CD4-positive, alpha-beta T cell treated with Interleukin-4 for 4 hours (primary cell): ENCODE results near the gene TCL1A.
"Not testable (repeated sequence)": the region's sequence is repeated elsewhere in the genome, so short reads cannot be mapped to it uniquely, and the experiment has no call there.

Experiments
- DNase-seq: peaks from one replicate; pipeline ENCODE4 v3.0.0-alpha.2; 2020

The TCL1A gene, protein sequence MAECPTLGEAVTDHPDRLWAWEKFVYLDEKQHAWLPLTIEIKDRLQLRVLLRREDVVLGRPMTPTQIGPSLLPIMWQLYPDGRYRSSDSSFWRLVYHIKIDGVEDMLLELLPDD

DNA sequence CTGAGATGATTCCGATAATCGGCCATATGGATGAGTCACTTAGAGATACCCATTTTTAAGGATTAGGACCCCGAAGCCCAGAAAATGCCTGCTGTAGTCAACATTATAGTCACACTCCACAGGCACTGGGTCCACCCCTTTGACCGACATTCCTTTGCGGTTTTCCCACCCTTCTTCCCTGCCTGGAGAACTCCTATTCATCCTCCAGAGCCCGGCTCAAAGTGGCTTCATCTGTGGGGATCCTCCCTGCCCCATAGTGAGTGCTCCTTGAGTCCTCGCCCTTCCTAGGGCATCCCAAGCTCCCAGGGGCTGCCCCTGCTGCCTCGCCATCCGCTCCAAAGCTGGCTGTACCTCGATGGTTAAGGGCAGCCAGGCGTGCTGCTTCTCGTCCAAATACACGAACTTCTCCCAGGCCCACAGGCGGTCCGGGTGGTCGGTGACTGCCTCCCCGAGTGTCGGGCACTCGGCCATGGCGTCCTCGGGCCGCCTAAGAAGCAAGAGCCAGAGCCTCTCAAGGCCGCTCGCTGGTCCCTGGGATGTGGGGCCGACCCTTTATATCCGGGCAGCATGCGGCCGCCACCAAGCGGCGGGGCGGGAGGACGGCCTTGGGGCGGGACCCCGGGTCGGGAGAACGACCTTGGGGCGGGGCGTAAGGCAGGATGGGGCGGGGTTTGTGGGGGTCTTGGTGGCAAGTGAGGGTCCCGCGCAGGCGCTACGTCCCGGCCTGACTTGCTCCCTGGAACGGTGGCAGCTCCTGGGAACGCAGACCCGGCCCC is at the start of gene TCL1A:
TCL1A (minus strand) TSS at position 530 of the 776 bp plus-strand sequence; CDS start at position 471, 59 bp downstream.
- no peak for DNase-seq

DNA sequence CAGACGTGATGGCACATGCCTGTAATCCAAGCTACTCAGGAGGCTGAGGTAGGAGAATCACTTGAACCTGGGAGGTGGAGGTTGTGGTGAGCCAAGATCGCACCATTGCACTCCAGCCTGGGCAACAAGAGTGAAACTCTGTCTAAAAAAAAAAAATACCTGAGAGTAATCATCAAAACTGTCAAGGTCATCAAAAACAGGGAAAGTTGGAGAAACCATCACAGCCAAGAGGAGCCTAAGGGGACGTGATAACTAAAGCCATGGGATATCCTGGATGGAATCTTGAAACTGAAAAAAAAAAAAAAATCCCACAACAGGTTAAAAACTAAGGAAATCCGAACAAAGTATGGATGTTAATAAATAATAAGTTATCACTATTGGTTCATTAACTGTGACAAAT is 49.1 kb upstream of the TCL1A start:
- not testable (repeated sequence) for DNase-seq

DNA sequence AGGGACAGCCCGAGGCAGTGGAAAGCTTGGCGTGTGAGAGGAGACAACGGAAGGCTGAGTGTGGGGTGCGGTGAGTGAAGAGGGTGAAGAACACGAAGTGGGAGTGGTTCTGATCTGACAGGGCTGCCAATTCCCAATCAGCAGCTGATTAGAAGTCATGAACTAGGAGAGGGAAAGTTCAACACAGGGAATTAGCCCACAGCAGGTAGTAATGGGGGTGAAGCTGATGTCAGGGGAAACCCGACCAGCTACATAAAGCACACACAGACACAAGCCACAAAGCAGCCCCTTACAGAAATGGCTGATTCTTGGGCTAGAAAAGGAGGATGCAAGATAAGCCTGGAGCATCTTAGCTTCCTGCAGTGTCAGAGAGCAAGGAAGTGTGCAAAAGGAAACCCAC is 47.5 kb upstream of the TCL1A start:
- DNase-seq: no peak

DNA sequence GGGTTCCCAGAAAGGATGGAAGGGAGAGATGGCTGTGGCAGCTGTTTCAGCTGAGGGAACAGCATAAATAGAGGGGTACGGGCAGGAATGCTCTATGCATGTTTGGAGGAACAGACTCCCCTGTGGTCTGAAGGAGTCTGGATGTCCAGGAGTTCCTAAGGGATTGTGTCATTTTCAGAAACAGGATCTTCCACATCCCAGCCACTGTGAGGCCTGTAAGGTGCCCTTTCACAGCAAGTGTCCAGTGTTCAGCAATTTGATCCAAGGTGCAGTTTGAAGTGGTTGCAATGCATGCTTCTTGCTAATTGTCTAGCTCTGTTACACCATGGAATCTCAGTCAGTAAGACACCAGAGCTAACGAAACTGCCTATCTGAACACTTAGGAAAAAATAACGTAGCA is 46.7 kb upstream of the TCL1A start:
- no peak for DNase-seq

DNA sequence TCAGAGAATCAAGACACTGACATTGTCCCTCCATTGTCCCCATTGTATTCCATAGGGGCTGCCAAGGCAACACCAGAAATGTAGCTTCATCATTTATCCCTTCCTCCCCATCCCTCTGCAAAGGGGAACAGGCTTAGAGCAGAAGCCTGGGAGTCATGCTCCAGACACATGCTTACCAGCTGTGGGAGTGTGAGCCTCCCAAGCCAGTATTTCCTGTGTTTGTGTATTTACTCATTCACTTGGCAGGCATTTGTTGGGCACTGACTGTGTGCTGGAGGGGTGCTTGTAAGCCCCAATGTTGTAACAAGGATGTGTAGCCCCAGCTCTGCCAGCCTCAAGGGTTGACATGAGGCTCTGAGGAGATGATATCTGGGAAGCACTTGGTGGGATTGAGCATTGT is 46.0 kb upstream of the TCL1A start:
- DNase-seq: no peak

DNA sequence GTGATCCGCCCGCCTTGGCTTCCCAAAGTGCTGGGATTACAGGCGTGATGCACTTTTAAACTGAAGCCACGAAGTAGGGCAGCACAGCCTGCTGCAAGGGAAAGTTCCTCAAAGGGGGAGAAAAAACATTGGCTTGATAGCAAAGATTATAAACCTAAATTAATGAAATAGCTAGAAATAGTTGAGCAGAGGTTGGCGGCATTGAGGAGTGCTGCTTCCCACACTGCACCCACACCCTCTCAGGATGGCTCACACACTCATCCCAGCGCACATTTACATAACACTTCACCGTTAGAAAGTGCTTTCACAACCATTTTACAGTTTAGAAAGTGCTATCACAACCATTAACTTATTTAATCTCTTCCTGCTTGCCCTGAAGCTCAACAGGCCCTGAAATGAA is 44.4 kb upstream of the TCL1A start:
- DNase-seq: no peak

DNA sequence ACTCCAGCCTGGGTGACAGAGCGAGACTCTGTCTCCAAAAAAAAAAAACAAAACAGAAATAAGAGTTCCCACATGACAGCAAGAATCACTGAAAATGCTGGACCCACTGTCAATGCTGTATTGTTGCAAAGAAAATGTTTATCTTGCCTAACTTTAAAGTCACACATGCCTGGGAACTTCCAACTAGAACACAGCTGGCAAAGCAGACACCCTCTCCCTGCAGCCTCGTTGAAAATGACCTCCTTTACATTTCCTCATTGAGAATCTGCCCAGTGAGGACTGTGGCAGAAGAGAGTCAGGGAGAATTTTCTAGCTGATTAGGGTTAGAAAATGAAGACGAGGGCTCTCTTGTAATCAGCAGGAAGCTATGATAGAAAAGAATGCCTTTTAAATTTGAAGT is 42.8 kb upstream of the TCL1A start:
- DNase-seq: no peak

DNA sequence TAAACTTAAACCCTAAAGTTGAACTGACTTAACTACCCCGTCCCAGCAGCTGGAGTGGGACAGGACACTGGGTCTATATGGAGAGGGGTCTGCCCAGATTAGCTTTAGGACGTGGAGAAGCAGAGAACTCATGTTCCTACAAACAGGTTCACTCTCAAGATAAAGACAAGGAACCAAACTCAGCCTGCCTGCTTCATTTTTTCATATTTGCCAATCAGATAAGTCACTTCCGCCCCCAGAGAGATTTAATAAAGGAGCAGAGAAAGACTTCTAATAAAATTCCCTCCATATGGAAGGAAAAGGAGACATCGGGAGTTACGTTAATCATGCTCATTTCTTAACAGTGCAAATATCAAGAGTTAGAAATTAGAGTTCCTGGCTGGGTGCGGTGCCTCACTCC is 42.2 kb upstream of the TCL1A start:
- no peak for DNase-seq

DNA sequence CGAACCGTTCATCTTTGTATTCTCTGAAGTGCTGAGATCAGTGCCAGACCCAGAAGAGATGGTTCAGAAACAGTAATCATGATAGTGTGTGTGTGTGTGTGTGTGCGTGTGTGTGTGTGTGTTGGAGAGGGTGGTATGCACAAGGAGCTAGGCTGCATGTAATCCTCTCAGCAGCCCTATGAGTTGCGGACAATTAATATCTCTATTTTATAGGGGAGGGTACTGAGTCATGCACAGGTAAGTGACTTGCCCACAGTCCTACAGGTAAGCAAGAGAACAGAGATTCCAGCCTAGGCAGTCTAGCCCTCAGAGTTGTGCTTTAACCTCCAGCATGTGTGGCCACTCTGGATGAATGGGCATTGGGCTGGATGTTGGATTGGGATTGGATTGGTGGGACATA is 27.9 kb upstream of the TCL1A start:
- no peak for DNase-seq

DNA sequence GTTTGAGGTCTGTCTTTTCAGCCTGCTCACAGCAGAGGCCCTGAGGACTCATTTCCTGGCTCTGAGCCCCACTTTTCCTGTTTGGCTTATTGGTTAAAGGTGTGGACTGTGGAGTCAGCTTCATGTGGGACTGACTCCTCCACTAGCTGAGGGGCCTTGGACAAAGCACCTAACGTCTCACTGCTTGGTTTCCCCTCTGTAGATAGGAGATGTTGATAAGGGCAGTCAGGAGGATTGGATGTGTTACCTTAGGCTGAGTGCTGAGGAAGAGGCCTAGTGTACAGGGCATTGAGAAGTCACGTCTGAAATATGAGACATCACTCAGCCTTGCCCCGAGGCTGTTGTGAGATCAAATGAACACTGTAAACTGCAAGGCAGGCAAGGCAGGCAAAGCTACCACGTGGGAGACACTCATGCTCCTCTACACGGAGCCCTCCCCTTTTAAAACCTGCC is 27.1 kb upstream of the TCL1A start:
- no peak for DNase-seq

DNA sequence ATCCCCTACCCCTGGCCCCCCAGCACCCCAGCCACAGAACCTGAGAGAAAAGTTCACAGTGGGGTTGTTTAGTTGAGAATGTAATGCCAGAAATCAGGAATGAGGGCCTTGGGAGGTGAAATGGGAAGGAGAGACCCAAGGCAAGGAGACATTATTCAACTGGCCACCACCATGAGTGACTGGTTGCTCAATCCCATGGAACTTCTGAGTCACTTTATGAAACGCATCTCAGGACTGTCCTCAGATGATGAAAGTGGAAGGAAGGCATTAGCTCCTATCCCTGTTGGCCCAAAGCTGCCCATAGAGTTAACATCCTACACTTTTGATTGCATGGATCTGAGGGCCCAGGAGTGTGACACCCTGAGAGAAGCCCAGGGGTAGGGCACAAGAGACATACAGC is 25.4 kb upstream of the TCL1A start:
- no peak for DNase-seq

DNA sequence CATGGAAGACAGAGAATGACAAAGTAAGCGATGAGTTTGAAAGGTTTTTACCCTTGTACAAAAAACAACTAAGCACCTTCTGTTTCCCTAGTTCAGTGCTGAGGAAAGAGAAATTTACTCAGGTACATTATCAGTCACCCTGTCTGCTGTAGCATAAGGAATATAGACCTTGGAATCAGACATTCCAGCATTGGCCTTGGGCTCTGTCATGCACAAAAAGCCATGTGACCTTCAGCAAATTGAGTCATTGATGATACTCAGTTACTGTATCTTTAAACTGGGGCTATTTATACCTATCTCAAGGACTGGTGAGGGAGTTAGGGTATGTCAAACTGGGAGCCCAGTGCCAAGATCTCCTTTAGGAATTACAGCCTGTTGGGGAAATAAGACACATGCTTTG is 19.3 kb upstream of the TCL1A start:
- DNase-seq: no peak

DNA sequence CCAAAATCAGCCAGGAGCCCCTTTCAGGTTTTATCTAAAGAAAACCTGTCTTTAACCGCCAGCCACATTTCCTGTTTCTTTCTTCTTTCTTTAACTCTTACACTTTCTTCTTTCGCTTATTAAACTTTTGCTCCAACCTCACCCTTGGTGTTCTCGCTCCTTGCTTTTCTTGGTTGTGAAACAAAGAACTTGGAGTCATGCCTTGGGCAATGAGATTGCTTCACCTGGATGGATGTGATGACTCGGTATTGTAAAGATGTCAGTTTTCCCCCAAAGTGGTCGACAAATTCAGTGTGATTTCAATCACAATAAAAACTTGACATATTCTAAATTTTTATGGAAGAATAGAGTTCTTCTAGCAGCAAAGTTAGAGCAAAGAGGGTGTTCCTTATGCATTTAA is 16.2 kb upstream of the TCL1A start:
- DNase-seq: no peak

DNA sequence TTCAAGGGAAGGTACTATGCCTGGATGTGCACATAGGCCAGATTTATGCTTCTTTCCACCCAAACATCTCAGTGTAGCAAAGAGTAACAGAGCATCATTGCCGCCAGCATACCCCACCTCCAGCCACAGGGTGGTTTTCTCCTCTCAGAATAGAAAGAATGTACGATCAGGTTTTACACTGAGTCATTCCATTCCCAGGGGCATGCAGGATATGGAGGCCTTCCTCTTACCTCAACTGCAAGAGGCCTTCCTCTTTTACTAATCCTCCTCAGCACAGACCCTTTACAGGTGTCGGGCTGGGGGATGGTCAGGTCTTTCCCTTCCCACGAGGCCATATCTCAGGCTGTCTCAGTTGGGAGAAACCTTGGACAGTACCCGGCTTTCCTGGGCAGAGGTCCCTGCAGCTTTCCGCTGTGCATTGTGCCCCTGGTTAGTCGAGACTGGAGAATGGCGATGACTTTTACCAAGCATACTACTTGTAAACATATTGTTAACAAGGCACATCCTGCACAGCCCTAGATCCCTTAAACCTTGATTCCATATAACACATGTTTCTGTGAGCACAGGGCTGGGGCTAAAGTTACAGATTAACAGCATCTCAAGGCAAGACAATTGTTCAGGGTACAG is 15.6 kb upstream of the TCL1A start:
- not testable (repeated sequence) for DNase-seq

DNA sequence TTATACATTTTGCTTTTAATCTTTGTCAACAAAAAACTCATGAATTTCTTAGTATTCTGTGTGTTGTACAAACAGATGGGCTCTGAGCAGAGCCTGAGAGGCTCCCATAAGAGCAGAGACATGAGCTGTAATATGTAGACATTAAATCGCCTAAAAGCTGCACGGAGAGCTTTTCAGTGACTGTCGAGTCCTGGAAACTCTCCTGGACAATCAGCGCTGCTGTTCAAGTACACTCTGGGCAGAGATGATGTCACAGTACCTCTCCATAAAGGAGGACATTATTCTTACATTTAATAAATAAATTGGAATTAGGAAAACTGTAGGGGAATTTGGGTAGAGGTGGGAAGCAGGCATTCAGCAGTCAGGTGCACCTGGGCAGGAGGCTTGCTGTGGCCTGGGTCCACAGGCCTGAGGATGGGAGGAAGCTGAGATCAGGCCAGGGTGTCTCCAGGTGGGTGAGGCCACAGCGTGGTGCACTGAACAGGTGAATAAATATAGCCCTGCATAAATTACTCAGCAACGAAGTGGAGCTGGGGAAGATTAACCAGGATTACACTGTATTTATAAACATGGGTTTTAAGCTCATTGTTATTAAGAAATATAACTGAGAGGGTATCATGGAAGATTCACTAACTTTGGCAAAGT is 13.3 kb upstream of the TCL1A start:
- no peak for DNase-seq

DNA sequence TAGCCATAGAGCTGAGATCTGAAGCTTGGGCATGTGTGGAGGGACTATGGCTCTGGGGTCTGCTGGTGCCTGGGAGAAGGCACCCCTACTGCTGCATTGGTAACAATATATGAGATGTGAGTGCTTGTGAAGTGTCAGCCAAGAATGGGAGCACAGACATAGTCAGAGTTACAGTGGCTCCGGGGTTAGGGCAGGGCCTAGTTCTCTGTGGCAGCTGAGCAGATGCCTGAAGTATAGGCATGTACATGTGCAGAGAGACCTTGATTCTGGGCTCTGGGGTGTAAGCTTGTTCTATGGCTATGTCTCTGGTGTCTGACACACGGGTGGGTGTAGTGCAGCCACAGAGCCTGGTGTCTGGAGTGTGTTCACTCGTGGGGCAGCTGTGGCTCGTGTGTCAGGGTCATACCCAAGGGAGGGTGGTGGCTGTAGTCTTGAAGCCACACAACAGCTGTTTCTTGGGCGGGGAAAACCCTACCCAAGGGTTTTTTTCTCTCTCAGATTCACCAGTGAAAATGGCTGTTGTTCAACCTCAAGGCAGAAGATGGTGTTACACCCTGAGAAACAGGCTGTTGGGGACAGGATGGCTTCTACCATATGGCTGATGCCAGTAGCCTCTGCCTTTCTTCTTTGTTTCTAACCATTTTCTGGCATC is 11.9 kb upstream of the TCL1A start:
- DNase-seq: no peak

DNA sequence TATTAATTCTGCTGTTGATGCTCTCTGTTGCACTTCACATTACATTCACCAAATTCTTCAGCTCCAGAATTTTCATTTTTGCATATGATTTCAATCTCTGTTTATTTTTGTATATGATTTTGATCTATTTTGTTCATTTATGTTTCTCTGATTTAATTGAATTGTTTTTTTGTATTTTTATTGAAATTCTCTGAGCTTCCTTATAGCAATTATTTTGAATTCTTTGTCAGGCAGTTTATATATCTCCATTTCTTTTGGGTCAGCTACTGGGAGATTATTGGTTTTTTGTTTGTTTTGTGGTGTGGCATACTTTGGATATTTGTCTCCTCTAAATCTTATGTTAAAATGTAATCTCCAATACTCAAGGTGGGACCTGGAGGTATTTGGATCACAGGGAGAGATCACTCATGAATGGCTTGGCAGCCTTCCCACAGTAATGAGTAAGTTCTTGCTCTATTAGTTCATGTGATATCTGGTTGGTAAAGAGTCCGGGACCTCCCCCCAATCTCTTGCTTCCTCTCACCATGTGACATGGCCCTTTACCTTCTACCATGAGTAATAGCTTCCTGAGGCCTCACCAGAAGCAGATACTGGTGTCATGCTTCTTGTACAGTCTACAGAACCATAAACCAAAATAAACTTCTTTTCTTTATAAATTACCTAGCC is 8.7 kb upstream of the TCL1A start:
- DNase-seq: no peak

DNA sequence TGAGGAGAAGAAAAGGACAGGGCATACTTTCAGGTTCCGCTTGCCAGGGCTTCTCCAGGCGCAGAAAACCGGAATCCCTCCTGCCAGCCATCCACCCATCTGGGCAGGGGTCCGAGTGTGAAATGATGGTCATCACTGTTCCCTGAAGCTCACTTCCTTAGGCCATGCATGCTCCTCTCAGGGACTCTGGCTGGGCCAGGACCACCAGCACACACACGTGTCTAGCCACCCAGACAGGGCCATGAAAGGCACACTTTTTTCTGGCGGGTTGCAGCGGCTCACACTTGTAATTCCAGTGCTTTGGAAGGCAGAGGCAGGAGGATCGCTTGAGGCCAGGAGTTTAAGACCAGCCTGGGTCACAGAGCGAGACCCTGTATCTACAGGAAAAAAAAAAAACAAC is 1.5 kb downstream of the TCL1A start:
- no peak for DNase-seq

DNA sequence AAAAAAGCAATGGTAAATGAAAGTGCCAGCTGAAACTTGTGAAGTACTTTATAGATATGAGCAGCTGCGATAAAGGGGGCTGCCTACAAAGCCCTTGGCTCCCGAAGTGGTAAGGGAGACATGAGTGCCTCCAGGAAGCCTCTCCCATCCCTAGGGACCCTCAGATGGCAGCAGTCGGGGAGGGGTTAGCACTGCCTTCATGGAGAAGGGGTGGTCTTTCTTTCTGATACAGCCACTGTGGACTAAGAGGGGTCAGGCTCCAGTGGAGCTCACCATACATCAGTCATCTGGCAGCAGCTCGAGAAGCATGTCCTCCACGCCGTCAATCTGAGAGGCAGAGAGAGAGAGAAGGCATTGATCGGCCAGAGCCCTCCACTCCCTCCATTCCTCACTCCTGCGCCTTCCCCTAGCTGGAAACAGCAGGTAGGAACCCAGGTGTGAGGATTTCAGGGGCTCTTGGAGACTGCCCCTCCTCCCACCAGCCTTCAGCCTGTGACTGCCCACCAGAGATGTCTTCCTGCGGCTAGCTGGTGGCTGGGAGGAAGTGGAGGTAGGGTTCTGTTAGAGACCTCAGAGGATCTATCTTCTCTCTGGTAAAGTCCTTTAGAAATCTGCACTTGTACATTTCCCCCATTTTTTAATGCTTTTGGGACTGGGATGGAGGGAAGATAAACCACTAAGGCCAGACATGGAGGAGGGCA is 2.3 kb downstream of the TCL1A start:
- no peak for DNase-seq

DNA sequence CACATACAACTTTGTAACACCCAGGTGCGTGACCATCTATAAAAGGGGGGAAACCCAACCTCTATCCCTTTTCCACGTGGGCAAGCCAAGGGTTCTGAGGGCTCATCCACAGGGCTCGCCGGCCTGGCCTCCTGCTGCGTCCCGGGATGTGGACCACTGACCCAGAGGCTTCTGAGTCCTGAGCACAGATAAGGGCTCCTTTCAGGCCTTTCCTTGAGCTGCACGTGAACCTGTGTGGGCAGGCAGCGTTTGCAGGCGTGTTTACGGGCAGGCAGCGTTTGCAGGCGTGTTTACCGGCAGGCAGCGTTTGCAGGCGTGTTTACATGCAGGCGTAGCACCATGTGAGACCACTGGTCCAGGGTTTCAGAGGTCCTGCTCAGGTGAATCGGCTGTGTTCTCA is 3.8 kb downstream of the TCL1A start:
- DNase-seq: no peak

DNA sequence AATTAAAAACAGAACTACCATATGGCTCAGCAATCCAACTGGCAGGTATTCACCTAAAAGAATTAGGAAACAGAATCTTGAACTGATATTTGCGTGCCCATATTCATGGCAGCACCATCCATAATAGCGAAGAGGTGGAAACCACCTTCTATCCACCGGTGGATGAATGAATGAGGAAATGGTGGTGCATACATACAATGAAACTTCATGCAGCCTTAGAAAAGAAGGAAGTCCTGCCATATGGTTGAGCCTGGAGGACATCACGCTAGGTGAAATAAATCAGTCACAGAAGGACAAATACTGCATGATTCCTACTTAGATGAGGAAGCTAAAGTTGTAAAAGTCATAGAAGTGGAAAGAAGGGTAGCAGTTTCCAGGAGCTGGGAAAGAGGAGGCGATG is 6.6 kb downstream of the TCL1A start:
- no peak for DNase-seq

DNA sequence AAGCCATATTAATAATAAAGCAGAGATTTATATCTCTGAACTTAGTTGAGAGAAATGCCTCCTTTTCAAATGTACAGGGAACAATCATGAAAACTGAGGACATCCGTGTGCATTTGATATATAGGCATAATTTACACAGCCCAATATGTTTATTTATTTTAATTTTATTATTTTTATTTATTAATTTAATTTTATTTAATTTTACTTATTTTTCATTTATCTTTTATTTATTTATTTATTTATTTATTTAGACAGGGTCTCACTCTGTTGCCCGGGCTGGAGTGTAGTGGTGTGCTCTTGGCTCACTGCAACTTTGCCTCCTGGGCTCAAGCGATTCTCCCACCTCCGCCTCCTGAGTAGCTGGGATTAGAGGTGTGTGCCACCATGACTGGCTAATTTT is 8.4 kb downstream of the TCL1A start:
- DNase-seq: no peak
